ENCODE results near the gene SSX2IP.

The SSX2IP gene

DNA sequence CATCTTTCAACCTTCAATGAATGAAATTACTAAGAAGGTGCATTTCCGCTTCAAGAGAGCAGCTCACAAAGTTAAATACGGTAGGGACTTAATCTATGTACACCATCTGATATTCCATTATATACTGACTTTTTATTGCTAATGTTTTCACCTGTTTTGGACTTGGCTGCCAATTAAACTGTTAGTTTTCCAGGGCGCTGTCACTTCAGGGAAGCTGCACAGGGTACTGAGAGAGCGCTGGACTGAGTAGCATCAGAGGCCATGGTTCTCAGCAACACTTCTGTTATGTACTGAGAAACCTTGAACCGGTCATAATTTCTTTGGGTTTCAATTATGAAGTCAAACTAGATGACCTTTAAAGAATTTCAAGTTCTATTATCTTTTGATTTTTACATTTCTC is 8.2 kb downstream of the SSX2IP start:
- H3K27me3 ChIP-seq (replicated peaks; ENCODE audit: control insufficient read depth, insufficient read depth, low read length), result no peaks in the 10 kb centered on the region
- no peak for DNase-seq (ENCODE audit: extremely low read depth, insufficient read length)
- no peak overlapping the region for H3K4me3 ChIP-seq (replicated peaks; ENCODE audit: low read depth, low read length)
- TF ChIP-seq, protein P1, sequence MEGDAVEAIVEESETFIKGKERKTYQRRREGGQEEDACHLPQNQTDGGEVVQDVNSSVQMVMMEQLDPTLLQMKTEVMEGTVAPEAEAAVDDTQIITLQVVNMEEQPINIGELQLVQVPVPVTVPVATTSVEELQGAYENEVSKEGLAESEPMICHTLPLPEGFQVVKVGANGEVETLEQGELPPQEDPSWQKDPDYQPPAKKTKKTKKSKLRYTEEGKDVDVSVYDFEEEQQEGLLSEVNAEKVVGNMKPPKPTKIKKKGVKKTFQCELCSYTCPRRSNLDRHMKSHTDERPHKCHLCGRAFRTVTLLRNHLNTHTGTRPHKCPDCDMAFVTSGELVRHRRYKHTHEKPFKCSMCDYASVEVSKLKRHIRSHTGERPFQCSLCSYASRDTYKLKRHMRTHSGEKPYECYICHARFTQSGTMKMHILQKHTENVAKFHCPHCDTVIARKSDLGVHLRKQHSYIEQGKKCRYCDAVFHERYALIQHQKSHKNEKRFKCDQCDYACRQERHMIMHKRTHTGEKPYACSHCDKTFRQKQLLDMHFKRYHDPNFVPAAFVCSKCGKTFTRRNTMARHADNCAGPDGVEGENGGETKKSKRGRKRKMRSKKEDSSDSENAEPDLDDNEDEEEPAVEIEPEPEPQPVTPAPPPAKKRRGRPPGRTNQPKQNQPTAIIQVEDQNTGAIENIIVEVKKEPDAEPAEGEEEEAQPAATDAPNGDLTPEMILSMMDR (IDR thresholded peaks at IDR 0.05; ENCODE audit: insufficient read depth, low read length, poor library complexity, severe bottlenecking), result no peak
- no peaks in the 10 kb centered on the region for H3K36me3 ChIP-seq (ENCODE audit: control insufficient read depth, insufficient read depth, low read length)

DNA sequence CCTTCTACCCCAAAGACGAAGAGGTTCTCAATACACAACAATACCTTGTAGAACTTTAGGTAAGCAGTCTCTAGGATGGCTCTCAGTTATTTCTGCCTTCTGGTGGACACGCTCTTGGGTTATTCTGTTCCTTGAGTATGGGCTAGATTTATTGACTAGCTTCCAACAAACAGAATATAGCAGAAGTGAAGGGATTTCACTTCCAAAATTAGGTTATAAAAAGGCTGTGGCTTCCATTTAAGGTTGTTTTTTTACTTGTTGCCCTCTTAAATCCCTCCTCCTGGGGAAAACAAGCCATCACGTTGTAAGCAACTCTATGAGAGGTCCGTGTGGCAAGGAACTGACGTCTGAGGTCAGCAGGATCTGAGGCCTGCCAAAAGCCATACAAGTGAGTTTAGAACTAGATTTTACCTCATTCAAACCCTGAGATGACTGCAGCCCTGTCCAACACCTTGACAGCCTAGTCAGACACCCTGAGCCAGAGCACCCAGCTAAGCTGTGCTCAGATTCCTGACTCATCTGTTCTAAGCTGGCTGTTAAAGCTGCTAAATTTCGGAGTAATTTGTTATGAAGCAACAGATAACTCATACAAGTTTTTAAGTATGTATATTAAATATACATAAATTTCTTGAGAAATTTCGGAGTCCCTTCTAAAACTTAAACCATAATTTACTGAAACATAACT is 12.7 kb downstream of the SSX2IP start:
- H3K4me3 ChIP-seq (replicated peaks; ENCODE audit: low read depth, low read length), result no peak overlapping the region
- no peaks in the 10 kb centered on the region for H3K36me3 ChIP-seq (ENCODE audit: control insufficient read depth, insufficient read depth, low read length)
- no peak for DNase-seq (ENCODE audit: extremely low read depth, insufficient read length)
- TF ChIP-seq, protein P1 (IDR thresholded peaks at IDR 0.05; ENCODE audit: insufficient read depth, low read length, poor library complexity, severe bottlenecking), result no peak
- H3K27me3 ChIP-seq (replicated peaks; ENCODE audit: control insufficient read depth, insufficient read depth, low read length), result no peaks in the 10 kb centered on the region

DNA sequence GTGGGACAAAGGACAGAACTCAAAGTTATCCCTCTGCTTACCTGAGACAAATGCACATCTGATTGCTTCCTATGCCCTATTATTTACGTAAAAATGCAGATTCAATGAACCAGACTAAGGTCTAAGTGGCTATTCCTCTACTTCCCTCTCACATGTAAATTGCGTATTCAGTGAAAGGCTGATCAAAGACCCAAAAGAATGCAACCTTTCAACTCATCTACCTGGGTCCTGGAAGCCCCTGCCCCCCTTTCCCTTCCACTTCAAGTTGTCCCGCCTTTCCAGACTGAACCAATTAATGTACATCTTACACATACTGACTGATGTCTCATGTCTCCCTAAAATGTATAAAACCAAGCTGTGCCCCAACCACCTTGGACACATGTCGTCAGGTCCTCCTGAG is 14.6 kb downstream of the SSX2IP start:
- Histone ChIP-seq H3K4me3 (replicated peaks; ENCODE audit: low read depth, low read length) (no peak overlapping the region), H3K27me3 (replicated peaks; ENCODE audit: control insufficient read depth, insufficient read depth, low read length) (no peaks in the 10 kb centered on the region), H3K36me3 (ENCODE audit: control insufficient read depth, insufficient read depth, low read length) (no peaks in the 10 kb centered on the region)
- TF ChIP-seq, protein P1 (IDR thresholded peaks at IDR 0.05; ENCODE audit: insufficient read depth, low read length, poor library complexity, severe bottlenecking), result no peak
- no peak for DNase-seq (ENCODE audit: extremely low read depth, insufficient read length)

DNA sequence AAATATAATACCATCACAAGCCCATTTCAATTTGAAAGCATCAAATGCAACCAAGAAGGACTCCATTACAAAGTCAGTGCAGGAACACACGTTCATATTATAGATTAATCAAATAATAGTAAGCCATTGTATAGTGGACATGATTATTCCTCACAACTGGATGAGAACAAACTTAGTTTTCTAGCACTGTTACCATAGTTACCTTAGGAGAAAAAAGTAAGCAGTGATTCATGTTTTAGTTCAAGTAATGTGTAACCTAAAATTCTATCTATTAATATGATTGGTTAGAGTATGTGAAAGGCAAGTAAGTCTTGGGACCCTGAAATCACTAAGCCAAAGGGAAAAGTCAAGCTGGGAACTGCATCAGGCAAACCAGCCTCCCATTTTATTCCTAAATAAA is 15.2 kb downstream of the SSX2IP start:
- TF ChIP-seq, protein P1 (IDR thresholded peaks at IDR 0.05; ENCODE audit: insufficient read depth, low read length, poor library complexity, severe bottlenecking), result no peak
- no peak for DNase-seq (ENCODE audit: extremely low read depth, insufficient read length)
- Histone ChIP-seq H3K4me3 (replicated peaks; ENCODE audit: low read depth, low read length) (no peak overlapping the region), H3K27me3 (replicated peaks; ENCODE audit: control insufficient read depth, insufficient read depth, low read length) (no peaks in the 10 kb centered on the region), H3K36me3 (ENCODE audit: control insufficient read depth, insufficient read depth, low read length) (no peaks in the 10 kb centered on the region)

DNA sequence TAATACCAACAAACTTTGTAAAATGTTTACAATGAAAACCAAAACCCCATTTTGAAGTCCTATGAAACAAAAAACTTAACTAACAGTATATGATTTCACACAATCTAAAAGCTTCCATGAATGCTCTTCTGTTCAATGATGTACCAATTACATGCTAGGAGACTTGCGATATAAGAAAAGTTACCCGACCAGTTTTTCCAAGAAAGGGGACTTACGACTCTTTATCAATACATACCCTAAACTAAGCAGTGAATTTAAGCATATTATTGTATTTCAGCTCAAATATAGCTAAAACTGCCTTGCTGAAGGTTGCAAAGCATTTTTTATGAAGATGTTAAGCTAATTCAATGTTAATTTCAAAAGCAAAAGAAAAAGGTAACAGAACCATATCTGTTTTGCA is 15.6 kb downstream of the SSX2IP start:
- DNase-seq (ENCODE audit: extremely low read depth, insufficient read length), result no peak
- TF ChIP-seq, protein P1 (IDR thresholded peaks at IDR 0.05; ENCODE audit: insufficient read depth, low read length, poor library complexity, severe bottlenecking), result no peak
- Histone ChIP-seq H3K36me3 (ENCODE audit: control insufficient read depth, insufficient read depth, low read length) (no peaks in the 10 kb centered on the region), H3K4me3 (replicated peaks; ENCODE audit: low read depth, low read length) (no peak overlapping the region), H3K27me3 (replicated peaks; ENCODE audit: control insufficient read depth, insufficient read depth, low read length) (no peaks in the 10 kb centered on the region)

DNA sequence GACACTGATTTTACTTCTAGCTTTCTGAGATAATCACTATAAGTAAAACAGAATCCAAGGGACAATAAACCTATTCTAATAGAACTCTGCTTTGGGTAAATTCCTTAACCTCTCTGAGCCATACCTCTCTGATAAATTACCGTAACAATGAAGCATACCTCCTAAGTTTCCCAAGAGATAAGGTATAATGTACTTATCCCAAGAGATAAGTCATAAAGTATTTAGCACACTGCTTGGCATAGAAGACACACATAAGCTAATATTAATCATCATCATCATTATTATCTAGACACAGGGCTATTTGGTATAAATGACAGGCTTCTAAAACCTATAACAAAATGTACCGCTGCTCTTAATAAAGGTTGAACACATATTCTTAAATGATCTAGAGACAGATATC is 16.2 kb downstream of the SSX2IP start:
- TF ChIP-seq, protein P1 (IDR thresholded peaks at IDR 0.05; ENCODE audit: insufficient read depth, low read length, poor library complexity, severe bottlenecking), result no peak
- no peaks in the 10 kb centered on the region for H3K27me3 ChIP-seq (replicated peaks; ENCODE audit: control insufficient read depth, insufficient read depth, low read length)
- DNase-seq (ENCODE audit: extremely low read depth, insufficient read length), result no peak
- no peaks in the 10 kb centered on the region for H3K36me3 ChIP-seq (ENCODE audit: control insufficient read depth, insufficient read depth, low read length)
- H3K4me3 ChIP-seq (replicated peaks; ENCODE audit: low read depth, low read length), result no peak overlapping the region
